ENCODE results near the gene SCAF8.
"Not testable (repeated sequence)": the region's sequence is repeated elsewhere in the genome, so short reads cannot be mapped to it uniquely, and the experiment has no call there.

SCAF8 gene

GRCh38 chr6:154749341-154749740 lies 16.1 kb downstream of the SCAF8 start:
- no peak for ATAC-seq (ENCODE audit: low read depth)
- H3K27me3 Mint-ChIP-seq: no peaks in the 10 kb centered on the region
- peaks cover 9% of the 10 kb centered on the region for H3K36me3 Mint-ChIP-seq
- no peak overlapping the region for H3K4me3 Mint-ChIP-seq
- no peak for DNase-seq (ENCODE audit: low spot score in 2 of 2)
- peak overlapping the region; percentile 12 for H3K27ac Mint-ChIP-seq
- no peaks in the 10 kb centered on the region for H3K9me3 Mint-ChIP-seq
- peaks cover 41% of the 10 kb centered on the region for H3K4me1 Mint-ChIP-seq

GRCh38 chr6:154751011-154751800 lies 18.0 kb downstream of the SCAF8 start:
- peaks cover 38% of the 10 kb centered on the region for H3K4me1 Mint-ChIP-seq
- DNase-seq (ENCODE audit: low spot score in 2 of 2) (no peak), ATAC-seq (ENCODE audit: low read depth) (no peak)
- H3K27ac Mint-ChIP-seq: peak overlapping the region; percentile 62
- H3K36me3 Mint-ChIP-seq: peaks cover 11% of the 10 kb centered on the region
- no peaks in the 10 kb centered on the region for H3K27me3 Mint-ChIP-seq
- H3K4me3 Mint-ChIP-seq: no peak overlapping the region
- no peaks in the 10 kb centered on the region for H3K9me3 Mint-ChIP-seq

- H3K36me3 Mint-ChIP-seq: peaks cover 9% of the 10 kb centered on the region
- H3K4me1 Mint-ChIP-seq: peaks cover 35% of the 10 kb centered on the region
- H3K27ac Mint-ChIP-seq: no peak overlapping the region
- H3K4me3 Mint-ChIP-seq: no peak overlapping the region
- no peaks in the 10 kb centered on the region for H3K27me3 Mint-ChIP-seq
- no peaks in the 10 kb centered on the region for H3K9me3 Mint-ChIP-seq
- ATAC-seq (ENCODE audit: low read depth): no peak
- DNase-seq (ENCODE audit: low spot score in 2 of 2): no peak
Measured at GRCh38 chr6:154752022-154752421, 18.8 kb downstream of the SCAF8 start.

GRCh38 chr6:154754152-154754551 lies 20.9 kb downstream of the SCAF8 start:
- no peaks in the 10 kb centered on the region for H3K27me3 Mint-ChIP-seq
- no peaks in the 10 kb centered on the region for H3K9me3 Mint-ChIP-seq
- H3K4me1 Mint-ChIP-seq: peaks cover 45% of the 10 kb centered on the region
- no peak overlapping the region for H3K27ac Mint-ChIP-seq
- peaks cover 20% of the 10 kb centered on the region for H3K36me3 Mint-ChIP-seq
- ATAC-seq (ENCODE audit: low read depth): no peak
- H3K4me3 Mint-ChIP-seq: no peak overlapping the region
- DNase-seq (ENCODE audit: low spot score in 2 of 2): no peak

- DNase-seq (ENCODE audit: low spot score in 2 of 2) (no peak), ATAC-seq (ENCODE audit: low read depth) (no peak)
- Mint-ChIP-seq H3K4me3 (no peak overlapping the region), H3K27ac (peak overlapping the region; percentile 39), H3K36me3 (peaks cover 17% of the 10 kb centered on the region), H3K27me3 (no peaks in the 10 kb centered on the region), H3K9me3 (no peaks in the 10 kb centered on the region), H3K4me1 (peaks cover 31% of the 10 kb centered on the region)
Measured at GRCh38 chr6:154757352-154758050, 24.3 kb downstream of the SCAF8 start.

GRCh38 chr6:154758125-154758524 lies 24.9 kb downstream of the SCAF8 start:
- Mint-ChIP-seq H3K4me1 (peaks cover 34% of the 10 kb centered on the region), H3K4me3 (no peak overlapping the region)
- ATAC-seq (ENCODE audit: low read depth): no peak

GRCh38 chr6:154763650-154764049 lies 30.4 kb downstream of the SCAF8 start:
- Mint-ChIP-seq H3K9me3 (no peaks in the 10 kb centered on the region), H3K36me3 (peaks cover 10% of the 10 kb centered on the region), H3K27ac (peak overlapping the region; percentile 36), H3K27me3 (no peaks in the 10 kb centered on the region), H3K4me3 (no peak overlapping the region), H3K4me1 (peaks cover 47% of the 10 kb centered on the region)
- ATAC-seq (ENCODE audit: low read depth) (no peak), DNase-seq (ENCODE audit: low spot score in 2 of 2) (no peak)

More at GRCh38 chr6:154758125-154758524, 24.9 kb downstream of the SCAF8 start:
- H3K27ac Mint-ChIP-seq: no peak overlapping the region
- no peak for DNase-seq (ENCODE audit: low spot score in 2 of 2)
- peaks cover 17% of the 10 kb centered on the region for H3K36me3 Mint-ChIP-seq
- H3K27me3 Mint-ChIP-seq: no peaks in the 10 kb centered on the region
- no peaks in the 10 kb centered on the region for H3K9me3 Mint-ChIP-seq

GRCh38 chr6:154765273-154765672 lies 32.1 kb downstream of the SCAF8 start:
- Mint-ChIP-seq H3K27ac (peak overlapping the region; percentile 47), H3K9me3 (no peaks in the 10 kb centered on the region), H3K36me3 (peaks cover 4% of the 10 kb centered on the region), H3K4me3 (no peak overlapping the region), H3K4me1 (peaks cover 48% of the 10 kb centered on the region), H3K27me3 (no peaks in the 10 kb centered on the region)
- no peak for ATAC-seq (ENCODE audit: low read depth)
- DNase-seq (ENCODE audit: low spot score in 2 of 2): no peak

- Mint-ChIP-seq H3K4me3 (no peak overlapping the region), H3K9me3 (no peaks in the 10 kb centered on the region), H3K4me1 (peaks cover 53% of the 10 kb centered on the region), H3K36me3 (peaks cover 6% of the 10 kb centered on the region), H3K27me3 (no peaks in the 10 kb centered on the region), H3K27ac (no peak overlapping the region)
- ATAC-seq (ENCODE audit: low read depth): no peak
- no peak for DNase-seq (ENCODE audit: low spot score in 2 of 2)
Measured at GRCh38 chr6:154766288-154766687, 33.1 kb downstream of the SCAF8 start.

- Mint-ChIP-seq H3K36me3 (peaks cover 9% of the 10 kb centered on the region), H3K9me3 (no peaks in the 10 kb centered on the region), H3K4me3 (no peak overlapping the region), H3K4me1 (peaks cover 57% of the 10 kb centered on the region), H3K27me3 (no peaks in the 10 kb centered on the region), H3K27ac (peak overlapping the region; percentile 60)
- no peak for DNase-seq (ENCODE audit: low spot score in 2 of 2)
- no peak for ATAC-seq (ENCODE audit: low read depth)
Measured at GRCh38 chr6:154767003-154767723, 33.9 kb downstream of the SCAF8 start.

GRCh38 chr6:154768280-154768679 lies 35.1 kb downstream of the SCAF8 start:
- ATAC-seq (ENCODE audit: low read depth) (no peak), DNase-seq (ENCODE audit: low spot score in 2 of 2) (no peak)
- Mint-ChIP-seq H3K27ac (no peak overlapping the region), H3K36me3 (peaks cover 9% of the 10 kb centered on the region), H3K4me3 (no peak overlapping the region), H3K27me3 (no peaks in the 10 kb centered on the region), H3K9me3 (no peaks in the 10 kb centered on the region), H3K4me1 (peaks cover 55% of the 10 kb centered on the region)

- Mint-ChIP-seq H3K36me3 (peaks cover 13% of the 10 kb centered on the region), H3K4me1 (peaks cover 25% of the 10 kb centered on the region)
Measured at GRCh38 chr6:154773610-154774089, 40.4 kb downstream of the SCAF8 start.

GRCh38 chr6:154779157-154779556 lies 45.9 kb downstream of the SCAF8 start:
- H3K36me3 Mint-ChIP-seq: peaks cover 22% of the 10 kb centered on the region
- H3K27ac Mint-ChIP-seq: peak overlapping the region; percentile 47
- ATAC-seq (ENCODE audit: low read depth): not testable (repeated sequence)

More at GRCh38 chr6:154773610-154774089, 40.4 kb downstream of the SCAF8 start:
- peak overlapping the region; percentile 73 for H3K27ac Mint-ChIP-seq
- H3K27me3 Mint-ChIP-seq: no peaks in the 10 kb centered on the region
- no peaks in the 10 kb centered on the region for H3K9me3 Mint-ChIP-seq
- H3K4me3 Mint-ChIP-seq: no peak overlapping the region
- DNase-seq (ENCODE audit: low spot score in 2 of 2): no peak
- ATAC-seq (ENCODE audit: low read depth): peak; percentile 75

GRCh38 chr6:154782193-154782592 lies 49.0 kb downstream of the SCAF8 start:
- no peaks in the 10 kb centered on the region for H3K27me3 Mint-ChIP-seq
- H3K4me1 Mint-ChIP-seq: peaks cover 12% of the 10 kb centered on the region
- H3K36me3 Mint-ChIP-seq: peaks cover 20% of the 10 kb centered on the region
- H3K9me3 Mint-ChIP-seq: no peaks in the 10 kb centered on the region
- DNase-seq (ENCODE audit: low spot score in 2 of 2) (no peak), ATAC-seq (ENCODE audit: low read depth) (no peak)
- no peak overlapping the region for H3K4me3 Mint-ChIP-seq
- H3K27ac Mint-ChIP-seq: peak overlapping the region; percentile 4

More at GRCh38 chr6:154779157-154779556, 45.9 kb downstream of the SCAF8 start:
- DNase-seq (ENCODE audit: low spot score in 2 of 2); H3K4me1 Mint-ChIP-seq; H3K9me3 Mint-ChIP-seq; H3K27me3 Mint-ChIP-seq; H3K4me3 Mint-ChIP-seq: not testable (repeated sequence)
